Measurements from ENCODE around the gene PBX3.

- TF ChIP-seq EZH2 (IDR thresholded peaks at IDR 0.05; ENCODE audit: borderline replicate concordance, control insufficient read depth, low read depth, low read length) (no peak), BCL11A (IDR thresholded peaks at IDR 0.05; ENCODE audit: low read depth, low read length) (no peak), CTCF (IDR thresholded peaks at IDR 0.05 in 2 of 3, conservative IDR thresholded peaks at IDR 0.05 in 1 of 3; ENCODE audit: control insufficient read depth in 2 of 3, extremely low read depth in 1 of 3, insufficient read depth in 1 of 3, low read depth in 3 of 3, low read length in 3 of 3) (no peak), POLR2A (IDR thresholded peaks at IDR 0.05; ENCODE audit: low read depth, low read length) (no peak), SMAD1 (IDR thresholded peaks at IDR 0.05; ENCODE audit: low read depth, partially characterized antibody) (no peak), POLR2AphosphoS5 (IDR thresholded peaks at IDR 0.05; ENCODE audit: low read length) (no peak), ZBED1 (IDR thresholded peaks at IDR 0.05; ENCODE audit: borderline replicate concordance) (no peak), FOXK2 (IDR thresholded peaks at IDR 0.05) (no peak), MXI1 (IDR thresholded peaks at IDR 0.05; ENCODE audit: low read depth, low read length) (no peak), SIN3A (IDR thresholded peaks at IDR 0.05; ENCODE audit: low read depth, low read length) (no peak), RAD21 (IDR thresholded peaks at IDR 0.05; ENCODE audit: insufficient read depth, low read depth, low read length) (no peak)
These were observed 243.6 kb downstream of the PBX3 start for GRCh38 chr9:125990793-125991220.
